ENCODE measurements around the gene PUM1.

The PUM1 gene

DNA sequence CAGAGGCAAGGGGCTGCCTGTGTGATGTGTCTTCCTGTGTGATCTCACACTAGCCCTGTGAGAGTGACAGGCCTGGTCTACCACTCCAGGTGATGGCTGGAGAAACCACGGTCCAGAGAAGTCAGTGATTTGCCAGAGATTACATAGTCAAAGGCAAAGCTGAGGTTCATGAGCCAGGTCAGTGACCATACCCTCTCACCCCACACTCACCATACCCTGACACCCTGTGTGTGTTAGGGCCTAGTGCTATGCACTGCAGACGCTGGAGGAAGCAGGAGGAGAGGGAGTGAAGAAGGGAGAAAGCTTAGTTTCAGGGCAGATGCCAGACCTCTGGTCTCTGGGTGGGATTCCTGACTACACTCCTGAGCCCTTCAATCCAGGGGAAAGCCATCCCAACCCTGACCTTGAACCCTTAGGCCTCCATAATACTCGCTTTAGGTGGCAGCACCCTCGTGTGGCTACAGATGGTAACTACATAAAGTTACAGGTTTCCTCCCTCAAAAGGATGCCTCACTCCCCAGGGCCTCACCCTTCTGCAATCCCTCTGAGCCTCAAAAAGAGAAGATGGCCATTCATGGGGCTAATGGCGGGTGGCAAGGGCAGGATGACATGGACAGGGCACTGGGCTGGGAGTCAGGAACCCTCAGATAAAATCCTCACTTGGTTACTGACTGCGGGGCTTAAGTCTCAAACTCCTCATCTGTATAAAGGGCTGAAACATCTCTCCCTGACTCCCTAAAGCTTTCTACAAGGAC is 136.2 kb downstream of the PUM1 start:
- DNase-seq (ENCODE audit: low read depth in 2 of 2), result no peak

GRCh38 chr1:30928789-30929134 is 136.8 kb downstream of the PUM1 start:
- no peak for DNase-seq (ENCODE audit: low read depth in 2 of 2)

DNA sequence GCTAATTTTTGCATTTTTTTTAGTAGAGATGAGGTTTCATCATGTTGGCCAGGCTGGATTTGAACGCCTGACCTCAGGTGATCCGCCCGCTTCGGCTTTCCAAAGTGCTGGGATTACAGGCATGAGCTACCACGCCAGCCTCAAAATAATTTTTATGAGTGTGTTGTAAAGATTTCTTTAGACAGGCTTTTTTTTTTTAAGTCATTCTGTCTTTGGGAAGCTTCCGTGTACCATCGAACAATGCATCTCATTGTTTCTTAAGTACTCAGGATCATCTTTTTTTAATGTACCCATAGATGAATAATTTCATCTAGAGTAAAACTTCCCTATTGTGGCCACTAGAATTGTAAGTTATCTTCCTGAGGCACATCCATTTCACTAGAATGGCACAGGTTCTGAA is 137.3 kb downstream of the PUM1 start:
- DNase-seq (ENCODE audit: low read depth in 2 of 2), result no peak

DNA sequence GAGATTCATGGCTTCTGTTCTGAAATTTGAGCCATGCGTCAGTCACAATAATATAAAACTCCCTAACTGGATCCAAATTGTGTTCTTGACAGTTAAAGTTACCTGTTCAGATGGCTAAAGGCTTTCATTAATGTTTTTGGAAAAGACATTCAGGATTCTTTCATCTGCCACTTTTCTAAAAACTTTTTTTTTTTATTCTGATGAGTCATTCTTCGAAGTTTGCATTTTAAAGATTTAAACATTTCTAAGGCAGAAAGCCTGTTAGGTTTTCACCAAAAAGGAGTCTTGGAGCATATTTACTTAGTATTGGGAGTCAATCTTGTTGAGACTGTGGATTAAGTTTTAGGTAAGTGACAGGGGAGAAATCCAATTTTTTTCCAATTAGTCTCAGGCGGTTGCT is 138.1 kb downstream of the PUM1 start:
- DNase-seq (ENCODE audit: low read depth in 2 of 2), result no peak

DNA sequence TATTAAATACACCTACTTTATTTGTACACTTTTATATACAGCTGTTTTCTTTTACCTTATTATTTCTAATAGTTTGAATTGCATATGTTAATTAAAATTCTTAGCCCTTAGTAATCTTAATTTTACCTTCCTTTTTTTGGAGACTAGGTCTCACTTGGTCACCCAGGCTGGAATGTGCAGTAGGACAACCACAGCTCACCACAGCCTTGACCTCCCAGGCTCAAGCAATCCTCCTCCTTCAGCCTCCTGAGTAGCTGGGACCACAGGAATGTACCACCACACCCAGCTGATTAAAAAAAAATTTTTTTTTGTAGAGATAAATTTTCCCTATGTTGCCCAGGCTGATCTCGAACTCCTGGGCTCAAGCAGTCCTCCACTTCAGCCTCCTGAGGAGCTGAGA is 141.9 kb downstream of the PUM1 start:
- DNase-seq (ENCODE audit: low read depth in 2 of 2), result no peak

GRCh38 chr1:30920827-30921226 is 144.7 kb downstream of the PUM1 start:
- no peak for DNase-seq (ENCODE audit: low read depth in 2 of 2)

GRCh38 chr1:30919025-30919881 is 146.3 kb downstream of the PUM1 start:
- DNase-seq (ENCODE audit: low read depth in 2 of 2), result no peak

DNA sequence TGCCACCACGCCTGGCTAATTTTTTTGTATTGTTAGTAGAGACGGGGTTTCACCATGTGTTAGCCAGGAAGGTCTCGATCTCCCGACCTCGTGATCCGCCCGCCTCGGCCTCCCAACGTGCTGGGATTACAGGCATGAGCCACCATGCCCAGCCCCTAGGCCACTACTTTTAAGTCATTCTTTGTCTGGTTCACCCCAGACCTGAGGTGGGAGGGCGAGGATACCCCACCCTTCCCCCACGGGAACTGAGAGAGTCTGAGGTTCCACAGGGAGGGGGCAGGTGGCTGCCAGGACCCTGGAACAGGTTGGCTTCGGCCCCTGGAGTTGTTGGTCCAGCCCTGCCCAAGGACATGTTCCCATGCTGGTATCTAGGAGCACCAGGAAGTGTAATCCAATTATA is 149.2 kb downstream of the PUM1 start:
- DNase-seq (ENCODE audit: low read depth in 2 of 2), result no peak

DNA sequence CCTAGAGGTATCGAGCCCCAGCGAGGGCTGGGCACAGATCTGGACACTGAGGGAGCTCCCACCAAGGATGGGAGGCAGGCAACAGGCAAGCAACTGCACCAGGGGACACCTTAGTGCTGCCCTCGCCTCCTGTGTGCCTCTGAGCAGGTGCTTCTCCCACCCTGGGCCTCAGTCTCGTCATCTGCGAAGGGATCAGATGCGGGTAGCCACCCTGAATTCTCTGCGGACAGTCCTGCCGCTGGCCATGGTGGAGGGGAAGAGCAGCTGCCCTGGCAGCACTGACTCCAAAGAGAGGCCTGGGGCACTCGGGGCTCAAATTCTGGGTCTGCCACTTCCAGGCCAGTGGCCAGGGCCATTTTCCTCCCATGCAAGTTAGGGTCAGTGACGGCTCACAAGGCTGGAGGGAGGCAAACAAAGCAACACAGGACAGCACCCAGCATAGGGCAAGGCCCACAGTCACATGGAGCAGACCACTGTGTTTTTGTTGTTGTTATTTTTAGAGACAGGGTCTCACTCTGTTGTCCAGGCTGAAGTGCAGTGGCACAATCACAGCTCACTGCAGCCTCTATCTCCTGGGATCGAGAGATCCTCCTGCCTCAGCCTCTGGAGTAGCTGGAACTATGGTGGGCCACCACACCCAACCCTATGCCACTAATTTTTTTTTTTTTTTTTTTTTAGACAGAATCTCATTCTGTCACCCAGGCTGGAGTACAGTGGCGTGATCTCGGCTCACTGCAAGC is 149.9 kb downstream of the PUM1 start:
- DNase-seq (ENCODE audit: low read depth in 2 of 2), result no peak

GRCh38 chr1:30914931-30915330 is 150.6 kb downstream of the PUM1 start:
- no peak for DNase-seq (ENCODE audit: low read depth in 2 of 2)

GRCh38 chr1:30914587-30914922 is 151.0 kb downstream of the PUM1 start:
- no peak for DNase-seq (ENCODE audit: low read depth in 2 of 2)

DNA sequence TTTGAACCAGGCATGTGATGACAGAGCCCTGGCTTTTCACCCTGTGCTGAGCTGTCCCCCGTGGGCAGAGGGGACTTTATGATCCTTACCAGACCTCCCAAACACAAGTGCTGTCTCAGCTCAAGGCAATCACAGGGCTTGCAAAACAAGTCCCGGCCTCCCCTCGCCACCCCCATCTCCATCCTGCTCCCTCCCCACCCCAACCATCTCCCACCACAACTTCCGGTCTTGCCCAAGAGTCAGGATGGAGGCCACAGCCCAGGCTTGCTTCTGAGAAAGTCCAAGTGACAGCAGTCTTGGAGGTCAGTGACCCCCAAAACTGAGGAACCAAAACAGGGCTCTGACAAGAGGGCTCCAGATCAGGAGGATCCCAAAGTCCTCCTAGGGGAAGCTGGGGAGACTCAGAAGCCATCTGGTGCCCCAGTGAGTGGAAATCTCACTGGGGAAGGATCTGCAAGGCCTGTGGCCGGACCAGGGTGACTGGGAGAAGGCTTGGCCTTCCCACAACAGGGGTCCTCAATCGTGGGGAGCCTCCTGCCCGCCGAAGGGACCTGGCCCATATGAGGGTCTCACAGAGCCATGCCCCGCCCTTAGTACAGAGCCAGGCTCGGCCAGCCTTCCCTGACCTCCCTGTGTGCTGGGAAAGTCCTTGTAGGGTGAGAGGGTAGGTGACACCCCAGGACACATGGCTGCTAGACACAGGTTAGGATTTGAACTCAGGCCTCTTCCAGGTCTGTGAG is 152.4 kb downstream of the PUM1 start:
- no peak for DNase-seq (ENCODE audit: low read depth in 2 of 2)

DNA sequence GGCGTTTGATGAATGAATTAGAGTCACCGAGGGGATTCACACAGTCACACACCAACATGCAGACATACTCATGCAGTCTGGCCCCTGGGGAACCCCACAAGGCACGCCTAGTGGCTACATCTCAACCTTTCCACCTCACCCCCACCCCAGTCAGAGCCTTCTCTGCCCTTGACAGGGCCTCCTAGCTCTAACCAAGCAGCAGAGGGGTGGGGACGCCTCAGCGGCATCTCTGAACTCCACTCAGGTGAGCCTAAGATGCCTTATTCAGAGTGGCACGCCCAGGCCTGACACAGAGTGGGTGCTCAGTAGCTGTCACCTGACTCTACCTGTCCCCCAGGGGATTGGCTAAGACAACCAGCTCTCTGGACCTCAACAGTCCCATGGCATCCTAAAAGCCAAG is 153.3 kb downstream of the PUM1 start:
- DNase-seq (ENCODE audit: low read depth in 2 of 2), result no peak

DNA sequence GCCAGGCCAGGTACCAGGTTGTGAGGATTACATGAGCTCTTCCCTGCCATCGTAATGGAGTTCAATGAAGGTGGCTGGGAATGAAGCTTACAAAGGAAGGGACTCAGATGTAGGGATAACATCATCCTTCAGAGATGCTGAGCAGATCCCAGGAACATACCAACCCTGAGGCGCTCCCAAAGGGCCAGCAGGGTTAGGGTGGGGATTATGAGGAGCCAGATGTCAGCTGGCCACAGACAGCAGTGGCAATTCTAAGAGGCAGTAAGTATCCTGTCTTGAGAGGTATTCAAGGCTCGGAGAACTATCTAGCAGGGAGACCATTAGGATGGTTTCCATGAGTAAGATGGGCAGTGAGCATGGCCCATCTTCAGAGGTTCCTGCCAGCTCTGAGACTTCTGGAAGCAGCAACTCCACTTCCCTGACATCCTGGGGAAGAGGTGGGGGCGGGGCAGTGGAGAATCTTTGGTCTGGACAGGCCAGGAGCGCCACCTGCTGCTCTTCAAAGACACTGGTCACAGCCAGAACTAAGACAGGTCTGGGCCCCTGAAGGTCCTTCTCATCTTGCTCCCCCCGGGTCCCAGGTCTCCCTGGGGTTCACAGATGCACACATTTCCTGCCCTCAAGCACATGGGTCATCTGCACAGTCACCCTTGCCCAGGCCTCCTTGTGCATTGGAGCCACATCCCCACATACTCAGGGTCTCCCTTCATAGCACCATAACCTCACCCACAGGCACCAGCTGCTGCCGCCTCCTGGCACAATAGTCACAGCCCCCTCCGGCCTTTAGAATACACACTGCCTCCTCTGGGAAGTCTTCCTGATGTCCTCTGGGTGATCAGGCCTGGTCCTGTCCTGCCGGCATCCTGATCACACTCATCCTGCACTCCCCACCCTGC is 154.2 kb downstream of the PUM1 start:
- peak; percentile 47 to 50 for DNase-seq (ENCODE audit: low read depth in 2 of 2)

GRCh38 chr1:30909365-30910068 is 156.0 kb downstream of the PUM1 start:
- DNase-seq (ENCODE audit: low read depth in 2 of 2), result no peak

GRCh38 chr1:30908696-30909364 is 156.7 kb downstream of the PUM1 start, which contains the start of gene SDC3:
SDC3 (minus strand) TSS chr1:30908758; CDS start chr1:30908586, 172 bp downstream.
- no peak for DNase-seq (ENCODE audit: low read depth in 2 of 2)

GRCh38 chr1:30908316-30908695 is 157.2 kb downstream of the PUM1 start:
- no peak for DNase-seq (ENCODE audit: low read depth in 2 of 2)

- no peak for DNase-seq (ENCODE audit: low read depth in 2 of 2)
These were observed 157.8 kb downstream of the PUM1 start for GRCh38 chr1:30907481-30908315.
